GM20000 (cell line): ENCODE measurements around the gene DNAH10.

ENCODE experiments used
- DNase-seq: peaks from one replicate; pipeline ENCODE4 v3.0.0; 2012; ENCODE audit warnings: low spot score
- CTCF ChIP-seq: IDR thresholded peaks from 2 replicates; pipeline ENCODE4 v1.5.1; 2012; ENCODE audit warnings: mild to moderate bottlenecking, control low read depth; ENCODE audit errors: extremely low read depth, missing control alignments

Gene DNAH10

DNA sequence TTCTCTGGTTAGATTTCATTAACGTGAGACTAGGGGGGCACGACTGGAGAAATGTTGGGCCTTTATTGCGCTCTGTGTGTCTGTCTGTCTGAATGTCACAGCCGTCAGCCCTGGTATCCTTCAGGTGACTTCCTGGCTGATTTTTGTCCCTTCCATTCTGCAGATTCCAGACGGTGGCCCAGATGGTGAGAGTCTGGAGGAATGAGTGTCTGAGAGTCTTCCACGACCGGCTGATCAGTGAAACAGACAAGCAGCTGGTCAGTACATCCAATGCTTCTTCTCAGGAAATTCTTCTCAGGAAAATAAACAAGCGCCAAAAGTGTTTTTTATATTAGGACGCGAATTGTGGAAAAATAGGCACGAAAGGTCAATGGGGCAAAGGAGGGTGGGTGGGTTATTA lies 117.0 kb downstream of the DNAH10 start:
- no peak for TF ChIP-seq CTCF
- no peak for DNase-seq

- DNase-seq, result no peak
- TF ChIP-seq CTCF, result no peak
Measured at GRCh38 chr12:123879691-123880090, 117.6 kb downstream of the DNAH10 start.

DNA sequence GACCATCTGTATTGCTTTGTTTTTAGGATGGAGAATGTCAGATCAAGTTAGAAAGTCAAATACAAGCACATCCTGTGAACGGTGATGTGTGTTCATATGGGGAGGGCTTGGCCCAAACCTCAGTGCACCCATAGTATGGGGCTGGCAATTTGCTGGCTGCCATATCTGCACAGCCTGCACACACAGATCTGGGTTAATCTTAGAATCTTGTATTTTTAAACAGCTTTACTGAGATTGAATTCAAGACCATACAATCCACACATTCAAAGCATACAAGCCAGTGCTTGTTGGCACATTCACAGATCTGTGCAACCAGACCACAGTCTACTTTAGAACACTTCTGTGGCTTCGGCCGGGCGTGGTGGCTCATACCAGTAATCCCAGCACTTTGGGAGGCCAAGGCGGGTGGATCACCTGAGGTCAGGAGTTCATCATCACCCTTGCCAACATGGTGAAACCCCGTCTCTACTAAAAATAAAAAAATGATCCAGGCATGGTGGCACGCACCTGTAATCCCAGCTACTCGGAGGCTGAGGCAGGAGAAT lies 120.1 kb downstream of the DNAH10 start:
- no peak for TF ChIP-seq CTCF
- DNase-seq, result no peak

DNA sequence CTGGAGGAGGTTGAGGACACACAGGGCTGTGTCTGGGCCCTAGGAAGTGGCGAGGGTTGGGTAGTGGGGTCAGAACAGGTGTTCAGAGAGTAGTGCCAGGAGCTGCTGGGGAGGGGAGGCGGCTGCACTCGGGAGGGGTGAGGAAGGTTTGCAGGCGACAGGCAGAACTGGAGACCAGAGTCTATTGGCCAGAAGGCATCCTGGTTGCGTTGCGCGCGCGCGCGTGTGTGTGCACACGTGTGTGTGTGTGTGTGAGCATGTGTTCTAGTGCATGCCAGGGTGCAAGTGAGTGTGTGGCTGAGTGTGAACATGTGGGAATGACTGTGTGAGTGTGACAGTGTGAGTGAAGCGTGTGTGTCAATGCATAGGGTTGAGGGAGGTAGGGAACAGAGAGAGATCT lies 124.2 kb downstream of the DNAH10 start:
- no peak for DNase-seq
- no peak for TF ChIP-seq CTCF

GRCh38 chr12:123886931-123887582 lies 125.0 kb downstream of the DNAH10 start:
- no peak for TF ChIP-seq CTCF
- no peak for DNase-seq

GRCh38 chr12:123888989-123889388 lies 126.9 kb downstream of the DNAH10 start:
- TF ChIP-seq CTCF, result no peak
- no peak for DNase-seq

DNA sequence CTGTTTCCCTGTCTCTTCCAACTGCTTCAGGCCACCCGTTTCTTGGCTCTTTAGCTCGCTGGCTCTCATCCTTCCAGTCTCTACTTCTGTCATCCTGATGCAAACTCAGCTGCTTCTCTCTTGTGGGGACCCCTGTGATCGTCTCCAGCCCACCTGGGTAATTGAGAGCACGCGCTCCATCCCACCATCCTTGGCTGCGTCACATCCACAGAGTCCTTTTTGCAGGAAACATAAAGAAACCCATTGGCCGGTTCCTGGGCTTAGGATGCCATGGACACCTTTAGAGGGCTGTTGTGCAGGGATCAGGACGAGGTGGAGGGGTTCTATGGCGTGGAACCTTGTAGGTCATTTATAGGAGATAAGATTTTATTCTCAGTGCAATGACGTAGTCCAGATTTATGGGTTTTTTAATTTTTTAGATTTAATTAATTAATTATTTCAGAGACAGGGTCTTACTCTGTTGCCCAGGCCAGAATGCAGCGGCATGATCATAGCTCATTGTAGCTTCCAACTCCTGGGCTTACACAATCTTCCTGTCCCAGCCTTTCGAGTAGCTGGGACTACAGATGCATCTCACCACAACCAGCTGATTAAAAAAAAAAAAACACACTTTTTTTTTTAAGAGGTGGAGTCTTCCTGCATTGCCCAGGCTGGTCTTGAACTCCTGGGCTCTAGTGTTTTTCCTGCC lies 127.9 kb downstream of the DNAH10 start:
- no peak for DNase-seq
- no peak for TF ChIP-seq CTCF
